Body of pancreas (tissue), 4 donors: ENCODE results near the gene NUDT15. TPM values are rescaled to one million over a fixed set of nuclear protein-coding genes. Genes with fewer than 3 reads are reported as not detected.
A peak's percentile ranks its signal among the peaks of the same experiment; 100 is the strongest.

Source experiments
- ATAC-seq: fragments of 150-250 bp; one replicate; pipeline ENCODE4 v1.9.1; 2016
- DNase-seq, 4 donors: peaks; one replicate each; pipeline ENCODE4 v3.0.0-alpha.2; 2019
- H3K27ac ChIP-seq, 4 donors: fragments of 200-600 bp; sonication (generic); 1 replicate in 3 of 4; 2 replicates in 1 of 4; pipeline versions ENCODE4 v1.5.1 to v1.6.1; 2016 to 2019; ENCODE audit warnings: mild to moderate bottlenecking in 1 of 4, mixed read lengths in 1 of 4, moderate library complexity in 1 of 4
- H3K27me3 ChIP-seq, 2 donors: fragments of 200-600 bp; sonication (generic); one replicate each; pipeline ENCODE4 v1.6.0; 2016; ENCODE audit warnings: mild to moderate bottlenecking in 1 of 2
- H3K36me3 ChIP-seq, 2 donors: fragments of 200-600 bp; sonication (generic); replicated peaks in 1 of 2; 2 replicates each; pipeline ENCODE4 v1.5.1; 2016; ENCODE audit warnings: low read depth in 2 of 2; ENCODE audit not compliant: insufficient read depth in 1 of 2
- H3K4me1 ChIP-seq: fragments of 200-600 bp; sonication (generic); one replicate; pipeline ENCODE4 v1.6.0; 2016
- H3K4me3 ChIP-seq, 2 donors: fragments of 200-600 bp; sonication (generic); 1 replicate in 1 of 2; 2 replicates in 1 of 2; pipeline ENCODE4 v1.5.1; 2016 to 2019
- H3K9me3 ChIP-seq, 3 donors: fragments of 200-600 bp; sonication (generic); 1 replicate in 2 of 3; 2 replicates in 1 of 3; pipeline ENCODE4 v1.5.1; 2016
- CTCF ChIP-seq, 7 experiments: fragments of 450-650 bp in 4 of 7; fragments of 200-600 bp in 3 of 7; sonication (generic) in 3 of 7; IDR thresholded peaks; one replicate each; pipeline ENCODE4 v1.5.1; 2016 to 2019; ENCODE audit warnings: antibody characterized with exemption in 7 of 7
- POLR2A ChIP-seq, 3 donors: fragments of 450-650 bp; IDR thresholded peaks; one replicate each; pipeline ENCODE4 v1.6.1; 2016; ENCODE audit warnings: antibody characterized with exemption in 3 of 3, mild to moderate bottlenecking in 2 of 3
- WGBS, 2 donors: methylation state at CpG; one replicate each; pipeline ENCODE4 v1.1.5; 2017; 5-methylcytosine and 5-hydroxymethylcytosine counted together
- intact Hi-C: fragments of 100-400 bp; cut with DNase I; formaldehyde crosslinking; loops from one replicate; pipeline ENCODE4 v1.15.1; 2023
- total RNA-seq, 2 donors: library from RNA; depleted of rRNA; stranded (reverse); fragments of >200 nt; gene quantifications; one replicate each; pipeline ENCODE4 v1.1.0, GENCODE V29; 2016

Gene NUDT15
- 1 to 10 TPM; 4.2 to 4.9 TPM for total RNA-seq

GRCh38 chr13:48037346-48038173 is at the start of gene NUDT15:
TSS of gene NUDT15 (plus strand) at chr13:48037726. CDS start at chr13:48037747, 21 bp downstream.
- ATAC-seq (peak; percentile 98), DNase-seq (peak; percentile 92 to 95 (median 94))
- 0 to 2% methylated on average over 18 to 82 of the region's 82 CpGs for WGBS, 2 donors
- intact Hi-C loops, result no loop called here
- Histone ChIP-seq H3K27me3 (no peaks in the 10 kb centered on the region), H3K4me1 (peaks cover 18% of the 10 kb centered on the region), H3K36me3 (no peaks in the 10 kb centered on the region), H3K4me3 (peak within 1 kb of the TSS; percentile 19 to 20), H3K9me3 (no peaks in the 10 kb centered on the region), H3K27ac (peak within 1 kb of the TSS; percentile 84 to 100 (median 96))
- TF ChIP-seq CTCF (IDR thresholded peaks at IDR 0.05), result peak; percentile 94 to 100 (median 99)
- peak; percentile 92 to 97 (median 97) for TF ChIP-seq POLR2A (IDR thresholded peaks at IDR 0.05)

GRCh38 chr13:47990427-47990826 is 47.1 kb upstream of the NUDT15 start:
- ATAC-seq, result no peak
- H3K36me3 ChIP-seq, result peaks cover 0 to 3% of the 10 kb centered on the region in 2 donors
- 100% methylated on average over 1 of the region's 1 CpG for WGBS, 2 donors

GRCh38 chr13:47990920-47991466 is 46.5 kb upstream of the NUDT15 start:
- no peaks in the 10 kb centered on the region for H3K9me3 ChIP-seq
- ATAC-seq (no peak), DNase-seq (no peak)
- no peaks in the 10 kb centered on the region for H3K36me3 ChIP-seq
- intact Hi-C loops, result no loop called here
- no peaks in the 10 kb centered on the region for H3K4me1 ChIP-seq
- H3K27ac ChIP-seq, result no peak overlapping the region
- H3K27me3 ChIP-seq, result no peaks in the 10 kb centered on the region
- WGBS, 2 donors, result 100% methylated on average over 2 of the region's 2 CpGs
- TF ChIP-seq CTCF (IDR thresholded peaks at IDR 0.05), result no peak
- TF ChIP-seq POLR2A (IDR thresholded peaks at IDR 0.05), result no peak
- H3K4me3 ChIP-seq, result no peak overlapping the region

More at GRCh38 chr13:47990427-47990826, 47.1 kb upstream of the NUDT15 start:
- Histone ChIP-seq H3K4me3 (no peak overlapping the region), H3K27ac (no peak overlapping the region), H3K9me3 (no peaks in the 10 kb centered on the region), H3K27me3 (no peaks in the 10 kb centered on the region), H3K4me1 (no peaks in the 10 kb centered on the region)
- intact Hi-C loops, result no loop called here
- TF ChIP-seq POLR2A (IDR thresholded peaks at IDR 0.05), result no peak
- TF ChIP-seq CTCF (IDR thresholded peaks at IDR 0.05), result no peak
- no peak for DNase-seq

- Histone ChIP-seq H3K27me3 (no peaks in the 10 kb centered on the region), H3K36me3 (no peaks in the 10 kb centered on the region), H3K4me1 (no peaks in the 10 kb centered on the region), H3K9me3 (no peaks in the 10 kb centered on the region), H3K4me3 (no peak overlapping the region), H3K27ac (no peak overlapping the region)
- intact Hi-C loops, result no loop called here
- no peak for TF ChIP-seq CTCF (IDR thresholded peaks at IDR 0.05)
- TF ChIP-seq POLR2A (IDR thresholded peaks at IDR 0.05), result no peak
- DNase-seq, result no peak
- no peak for ATAC-seq
- 76 to 79% methylated on average over 4 of the region's 4 CpGs for WGBS, 2 donors
Observed at GRCh38 chr13:47991859-47992258, 45.7 kb upstream of the NUDT15 start.
